Kidney (tissue), 14 donors: ENCODE measurements around the gene EVI5L. TPM values are rescaled to one million over a fixed set of nuclear protein-coding genes. Genes with fewer than 3 reads are reported as not detected.
A peak's percentile ranks its signal among the peaks of the same experiment; 100 is the strongest.

Source experiments
- DNase-seq, 5 donors: peaks; one replicate each; pipeline ENCODE4 v3.0.0-alpha.2; 2013 to 2020
- FAIRE-seq: peaks from 2 replicates; lab custom pipeline; 2012; peaks lifted over from hg19 to GRCh38; lab: Jason Lieb, UNC
- H3K27ac ChIP-seq, 2 donors: one replicate each; pipeline ENCODE4 v1.7.0; 2013; ENCODE audit warnings: low read depth in 2 of 2, low read length in 2 of 2, inconsistent platforms in 1 of 2
- H3K27me3 ChIP-seq: one replicate; pipeline ENCODE4 v1.7.1; 2013; ENCODE audit warnings: low read length, inconsistent platforms; ENCODE audit not compliant: control insufficient read depth, insufficient read depth
- H3K36me3 ChIP-seq, 3 donors: one replicate each; pipeline versions ENCODE4 v1.7.0 to v1.7.1; 2013; ENCODE audit warnings: low read length in 3 of 3, control low read depth in 1 of 3, inconsistent platforms in 1 of 3; ENCODE audit not compliant: insufficient read depth in 3 of 3, control insufficient read depth in 2 of 3
- H3K4me1 ChIP-seq, 3 donors: one replicate each; pipeline versions ENCODE4 v1.7.0 to v1.7.1; 2013; ENCODE audit warnings: low read length in 3 of 3, inconsistent platforms in 1 of 3, low read depth in 1 of 3; ENCODE audit not compliant: control insufficient read depth in 2 of 3, insufficient read depth in 2 of 3
- H3K4me3 ChIP-seq, 3 donors: one replicate each; pipeline versions ENCODE4 v1.7.0 to v1.8.1; 2013; ENCODE audit warnings: low read length in 3 of 3, control low read depth in 1 of 3, inconsistent platforms in 1 of 3
- H3K9ac ChIP-seq, 3 donors: one replicate each; pipeline versions ENCODE4 v1.7.0 to v1.7.1; 2013; ENCODE audit warnings: low read length in 3 of 3, control low read depth in 1 of 3, inconsistent platforms in 1 of 3
- H3K9me3 ChIP-seq, 3 donors: one replicate each; pipeline versions ENCODE4 v1.7.0 to v1.7.1; 2013; ENCODE audit warnings: low read length in 3 of 3, control low read depth in 1 of 3, inconsistent platforms in 1 of 3; ENCODE audit not compliant: control insufficient read depth in 2 of 3, insufficient read depth in 1 of 3
- intact Hi-C: fragments of 100-400 bp; cut with DNase I; formaldehyde crosslinking; loops from one replicate; pipeline ENCODE4 v1.11.1; 2022
- polyA plus RNA-seq: library from polyadenylated mRNA; stranded (reverse); fragments of 350-450 nt; fragmentation: Illumina TruSeq; extraction: RNeasy Lipid Tissue Mini Kit (QIAGEN cat#74804); gene quantifications from one replicate; pipeline ENCODE4 v1.2.3, GENCODE V29; 2014; ENCODE audit warnings: low read depth, low replicate concordance; ENCODE audit not compliant: insufficient read depth
- total RNA-seq: library from RNA; stranded (reverse); fragmentation: NEBNext Ultra II Directional; extraction: Animal tissue kit (Norgen Biotek cat#: 25700); gene quantifications from one replicate; pipeline ENCODE4 v1.2.1, GENCODE V29; 2021
- TF ChIP-seq, protein P1 (sequence below): IDR thresholded peaks from 3 replicates; pipeline ENCODE4 v1.5.1; 2012; ENCODE audit warnings: mild to moderate bottlenecking, moderate library complexity, borderline replicate concordance; ENCODE audit not compliant: insufficient read depth; ENCODE audit errors: extremely low read depth
- donor health status: control.
- donor health status: control.
- donor health status: control.
- donor health status: control.
- donor health status: control.
- donor health status: DM: yes; HTN: yes; CAD: no.
- donor health status: Normal renal cell carcinoma (clear cell type).

EVI5L gene
- total and polyA plus RNA-seq, 2 donors from 2014 or later: 14.5 to 15.9 TPM

GRCh38 chr19:7841751-7842660, 12.0 kb downstream of the EVI5L start:
- intact Hi-C loops: no loop called here
- Histone ChIP-seq H3K27me3 (no peaks in the 10 kb centered on the region), H3K9me3 (peaks cover 0 to 6% (median 0%) of the 10 kb centered on the region in 3 donors), H3K27ac (no peak overlapping the region), H3K36me3 (no peaks in the 10 kb centered on the region), H3K4me3 (no peak overlapping the region), H3K4me1 (peaks cover 0 to 8% (median 0%) of the 10 kb centered on the region in 3 donors), H3K9ac (no peak overlapping the region)
- DNase-seq (peak in 1 of 5 donors; percentile 66), FAIRE-seq (no peak)
- TF ChIP-seq, protein P1, sequence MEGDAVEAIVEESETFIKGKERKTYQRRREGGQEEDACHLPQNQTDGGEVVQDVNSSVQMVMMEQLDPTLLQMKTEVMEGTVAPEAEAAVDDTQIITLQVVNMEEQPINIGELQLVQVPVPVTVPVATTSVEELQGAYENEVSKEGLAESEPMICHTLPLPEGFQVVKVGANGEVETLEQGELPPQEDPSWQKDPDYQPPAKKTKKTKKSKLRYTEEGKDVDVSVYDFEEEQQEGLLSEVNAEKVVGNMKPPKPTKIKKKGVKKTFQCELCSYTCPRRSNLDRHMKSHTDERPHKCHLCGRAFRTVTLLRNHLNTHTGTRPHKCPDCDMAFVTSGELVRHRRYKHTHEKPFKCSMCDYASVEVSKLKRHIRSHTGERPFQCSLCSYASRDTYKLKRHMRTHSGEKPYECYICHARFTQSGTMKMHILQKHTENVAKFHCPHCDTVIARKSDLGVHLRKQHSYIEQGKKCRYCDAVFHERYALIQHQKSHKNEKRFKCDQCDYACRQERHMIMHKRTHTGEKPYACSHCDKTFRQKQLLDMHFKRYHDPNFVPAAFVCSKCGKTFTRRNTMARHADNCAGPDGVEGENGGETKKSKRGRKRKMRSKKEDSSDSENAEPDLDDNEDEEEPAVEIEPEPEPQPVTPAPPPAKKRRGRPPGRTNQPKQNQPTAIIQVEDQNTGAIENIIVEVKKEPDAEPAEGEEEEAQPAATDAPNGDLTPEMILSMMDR: no peak

DNA sequence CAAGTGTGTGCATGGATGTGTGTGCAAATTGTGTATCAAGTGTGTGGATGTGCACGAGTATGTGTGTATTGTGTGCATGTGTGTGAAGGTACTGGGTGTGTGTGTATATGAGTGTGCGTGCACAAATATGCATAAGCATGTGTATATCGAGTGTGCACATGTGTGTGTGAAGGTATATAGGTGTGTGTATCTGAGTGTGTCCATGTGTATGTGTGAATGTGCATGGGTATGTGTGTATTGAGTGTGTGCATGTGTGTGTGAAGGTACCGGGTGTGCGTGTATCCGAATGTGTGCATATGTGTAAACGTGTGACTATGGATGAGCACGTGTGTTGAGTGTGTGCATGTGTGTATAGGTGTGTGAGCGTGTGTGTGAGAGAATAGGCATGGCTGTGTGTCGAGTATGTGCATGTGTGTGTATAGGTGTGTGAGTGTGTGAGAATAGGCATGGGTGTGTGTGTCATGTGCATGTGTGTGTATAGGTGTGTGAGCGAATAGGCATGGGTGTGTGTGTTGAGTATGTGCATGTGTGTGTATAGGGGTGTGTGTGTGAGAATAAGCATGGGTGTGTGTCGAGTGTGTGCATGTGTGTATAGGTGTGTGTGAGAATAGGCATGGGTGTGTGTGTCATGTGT, 12.8 kb downstream of the EVI5L start:
- no peak for FAIRE-seq

DNA sequence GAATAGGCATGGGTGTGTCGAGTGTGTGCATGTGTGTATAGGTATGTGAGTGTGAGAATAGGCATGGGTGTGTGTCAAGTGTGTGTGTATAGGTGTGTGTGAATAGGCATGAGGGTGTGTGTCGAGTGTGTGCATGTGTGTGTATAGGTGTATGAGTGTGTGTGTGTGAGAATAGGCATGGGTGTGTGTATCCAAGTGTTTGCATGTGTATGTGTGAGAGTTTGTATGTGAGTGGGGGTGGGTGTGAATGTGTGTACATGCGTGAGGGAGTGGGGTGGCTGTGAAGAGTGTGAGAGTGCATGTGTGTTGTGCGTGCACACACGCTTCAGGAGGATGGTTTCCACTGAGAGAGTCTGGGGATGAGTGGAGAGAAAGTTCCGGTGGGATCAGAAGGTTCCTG, 13.5 kb downstream of the EVI5L start:
- Histone ChIP-seq H3K9ac (no peak overlapping the region), H3K9me3 (peaks cover 0 to 6% (median 0%) of the 10 kb centered on the region in 3 donors), H3K4me1 (peaks cover 0 to 8% (median 0%) of the 10 kb centered on the region in 3 donors), H3K4me3 (no peak overlapping the region), H3K27me3 (no peaks in the 10 kb centered on the region), H3K27ac (no peak overlapping the region), H3K36me3 (no peaks in the 10 kb centered on the region)
- TF ChIP-seq, protein P1: no peak
- FAIRE-seq (no peak), DNase-seq (no peak)
- intact Hi-C loops: no loop called here

More for the DNA sequence above, 12.8 kb downstream of the EVI5L start:
- Histone ChIP-seq H3K27ac (no peak overlapping the region), H3K4me1 (peaks cover 0 to 8% (median 0%) of the 10 kb centered on the region in 3 donors), H3K36me3 (no peaks in the 10 kb centered on the region), H3K27me3 (no peaks in the 10 kb centered on the region), H3K9me3 (peaks cover 0 to 6% (median 0%) of the 10 kb centered on the region in 3 donors), H3K9ac (no peak overlapping the region), H3K4me3 (peak overlapping the region in 1 of 3 donors; percentile 5)
- intact Hi-C loops: no loop called here
- DNase-seq: peak in 1 of 5 donors; percentile 0
- TF ChIP-seq, protein P1: no peak
